Naive thymus-derived CD4-positive, alpha-beta T cell (primary cell): ENCODE results near the gene WDR35. TPM values are rescaled to one million over a fixed set of nuclear protein-coding genes. Genes with fewer than 3 reads are reported as not detected.

Experiments
- ATAC-seq: fragments of 150-1000 bp; cut with Tn5 transposase; 2 replicates; pipeline ENCODE4 v1.10.0; 2021; ENCODE audit warnings: mild to moderate bottlenecking, moderate library complexity
- CTCF ChIA-PET: fragments of 350-600 bp; sonication (Branson Sonifier 250); formaldehyde crosslinking; loops from one replicate; lab custom pipeline; 2021; ENCODE audit warnings: antibody characterized with exemption; lab: Charles Lee
- POLR2A ChIA-PET: fragments of 350-600 bp; sonication (Branson Sonifier 250); formaldehyde crosslinking; loops from one replicate; lab custom pipeline; 2021; ENCODE audit warnings: antibody characterized with exemption, inconsistent platforms; lab: Charles Lee
- DNase-seq, 9 donors: peaks; one replicate each; pipeline versions ENCODE4 v3.0.0 to v3.0.0-alpha.2; 2020 to 2022; ENCODE audit warnings: mixed read lengths in 1 of 9
- H3K27ac ChIP-seq: one replicate; pipeline ENCODE4 v1.7.0; 2013; ENCODE audit warnings: mild to moderate bottlenecking, low read depth, low read length, moderate library complexity
- H3K27me3 ChIP-seq, 2 donors: one replicate each; pipeline ENCODE4 v1.7.0; 2013; ENCODE audit warnings: low read length in 2 of 2, mild to moderate bottlenecking in 2 of 2, moderate library complexity in 2 of 2; ENCODE audit not compliant: control insufficient read depth in 2 of 2, insufficient read depth in 2 of 2
- H3K36me3 ChIP-seq, 3 experiments: 1 replicate in 2 of 3; 2 replicates in 1 of 3; pipeline ENCODE4 v1.7.0; 2013; ENCODE audit warnings: low read length in 3 of 3, mild to moderate bottlenecking in 3 of 3, moderate library complexity in 1 of 3; ENCODE audit not compliant: insufficient read depth in 3 of 3, control insufficient read depth in 2 of 3
- H3K4me1 ChIP-seq, 2 donors: one replicate each; pipeline ENCODE4 v1.7.0; 2013; ENCODE audit warnings: low read length in 2 of 2, mild to moderate bottlenecking in 2 of 2, moderate library complexity in 1 of 2; ENCODE audit not compliant: control insufficient read depth in 2 of 2, insufficient read depth in 2 of 2
- H3K4me3 ChIP-seq: 2 replicates; pipeline ENCODE4 v1.7.0; 2013; ENCODE audit warnings: mild to moderate bottlenecking, low read length
- H3K9me3 ChIP-seq, 3 experiments: 1 replicate in 2 of 3; 2 replicates in 1 of 3; pipeline ENCODE4 v1.7.0; 2013; ENCODE audit warnings: low read length in 3 of 3; ENCODE audit not compliant: control insufficient read depth in 2 of 3
- H3K27ac Mint-ChIP-seq, 9 donors: one replicate each; pipeline ENCODE4 v1.8.0; 2020 to 2022; ENCODE audit warnings: mixed read lengths in 9 of 9, mild to moderate bottlenecking in 8 of 9, moderate library complexity in 5 of 9, inconsistent platforms in 2 of 9
- H3K27me3 Mint-ChIP-seq, 5 donors: one replicate each; pipeline ENCODE4 v1.8.0; 2021 to 2022; ENCODE audit warnings: mixed read lengths in 5 of 5, mild to moderate bottlenecking in 1 of 5
- H3K36me3 Mint-ChIP-seq, 5 donors: one replicate each; pipeline ENCODE4 v1.8.0; 2020 to 2022; ENCODE audit warnings: mixed read lengths in 5 of 5, mild to moderate bottlenecking in 3 of 5, inconsistent platforms in 1 of 5
- H3K4me1 Mint-ChIP-seq, 7 donors: one replicate each; pipeline ENCODE4 v1.8.0; 2020 to 2022; ENCODE audit warnings: mixed read lengths in 7 of 7, mild to moderate bottlenecking in 3 of 7, inconsistent platforms in 1 of 7
- H3K4me3 Mint-ChIP-seq, 10 donors: one replicate each; pipeline ENCODE4 v1.8.0; 2020 to 2022; ENCODE audit warnings: mild to moderate bottlenecking in 10 of 10, mixed read lengths in 10 of 10, moderate library complexity in 6 of 10, inconsistent platforms in 2 of 10
- H3K9me3 Mint-ChIP-seq, 11 donors: one replicate each; pipeline ENCODE4 v1.8.0; 2020 to 2022; ENCODE audit warnings: mixed read lengths in 11 of 11, mild to moderate bottlenecking in 4 of 11, inconsistent platforms in 1 of 11, moderate library complexity in 1 of 11
- intact Hi-C, 2 donors: fragments of 100-400 bp; cut with micrococcal nuclease; formaldehyde crosslinking; loops; one replicate each; pipeline ENCODE4 v1.15.1; 2023
- polyA plus RNA-seq, 2 donors: library from polyadenylated mRNA; unstranded; fragments of 300-500 nt; fragmentation: Illumina TruSeq; gene quantifications; one replicate each; pipeline ENCODE4 v1.2.3, GENCODE V29; 2021
- total RNA-seq, 6 experiments: library from RNA in 5 of 6; stranded (reverse) in 5 of 6; gene quantifications; 1 replicate in 5 of 6; 2 replicates in 1 of 6; pipeline ENCODE4 v1.2.3 and lab custom pipeline; 2021 to 2026

WDR35 gene
- total and polyA plus RNA-seq, 7 experiments from 2014 or later: 1.5 to 6.0 (median 3.5) TPM

GRCh38 chr2:19888831-19889230, 101.1 kb downstream of the WDR35 start:
- Histone ChIP-seq H3K4me3 (no peak overlapping the region), H3K27me3 (no peaks in the 10 kb centered on the region), H3K4me1 (no peaks in the 10 kb centered on the region), H3K9me3 (no peaks in the 10 kb centered on the region), H3K36me3 (no peaks in the 10 kb centered on the region), H3K27ac (no peak overlapping the region)
- DNase-seq: no peak
- peak overlapping the region in 1 of 9 donors; percentile 40 for H3K27ac Mint-ChIP-seq
- ChIA-PET CTCF (no interaction called here), POLR2A (no interaction called here)
- peaks cover 12 to 24% (median 18%) of the 10 kb centered on the region in 7 donors for H3K4me1 Mint-ChIP-seq
- intact Hi-C loops: no loop called here
- H3K36me3 Mint-ChIP-seq: peaks cover 0 to 16% (median 11%) of the 10 kb centered on the region in 5 donors
- H3K27me3 Mint-ChIP-seq: no peaks in the 10 kb centered on the region
- ATAC-seq: no peak
- peaks cover 0 to 3% (median 0%) of the 10 kb centered on the region in 11 donors for H3K9me3 Mint-ChIP-seq
- H3K4me3 Mint-ChIP-seq: no peak overlapping the region

GRCh38 chr2:19887510-19887909, 102.4 kb downstream of the WDR35 start:
- ATAC-seq (no peak), DNase-seq (no peak)
- peaks cover 0 to 3% (median 0%) of the 10 kb centered on the region in 11 donors for H3K9me3 Mint-ChIP-seq
- Histone ChIP-seq H3K4me3 (no peak overlapping the region), H3K27ac (no peak overlapping the region), H3K9me3 (no peaks in the 10 kb centered on the region), H3K27me3 (no peaks in the 10 kb centered on the region), H3K36me3 (no peaks in the 10 kb centered on the region), H3K4me1 (no peaks in the 10 kb centered on the region)
- H3K36me3 Mint-ChIP-seq: peaks cover 0 to 14% (median 6%) of the 10 kb centered on the region in 5 donors
- POLR2A ChIA-PET: interaction anchor here (0.8 to 0.9 kb wide), 2 partner anchors 10 to 18 kb away, joined by 3 read pairs; no protein-coding TSS in a partner anchor
- no peaks in the 10 kb centered on the region for H3K27me3 Mint-ChIP-seq
- H3K4me3 Mint-ChIP-seq: no peak overlapping the region
- H3K27ac Mint-ChIP-seq: no peak overlapping the region
- CTCF ChIA-PET: no interaction called here
- peaks cover 7 to 18% (median 13%) of the 10 kb centered on the region in 7 donors for H3K4me1 Mint-ChIP-seq
- intact Hi-C loops: no loop called here

- DNase-seq (no peak), ATAC-seq (no peak)
- Mint-ChIP-seq H3K36me3 (peaks cover 0 to 11% (median 0%) of the 10 kb centered on the region in 5 donors), H3K4me3 (no peak overlapping the region), H3K27ac (no peak overlapping the region), H3K9me3 (peaks cover 0 to 3% (median 0%) of the 10 kb centered on the region in 11 donors), H3K27me3 (no peaks in the 10 kb centered on the region), H3K4me1 (peaks cover 0 to 10% (median 6%) of the 10 kb centered on the region in 7 donors)
- POLR2A ChIA-PET: interaction anchor here (0.9 kb wide), 1 partner anchor 17 kb away, joined by 3 read pairs; no protein-coding TSS in a partner anchor
- Histone ChIP-seq H3K4me3 (no peak overlapping the region), H3K9me3 (no peaks in the 10 kb centered on the region), H3K27ac (no peak overlapping the region), H3K4me1 (no peaks in the 10 kb centered on the region), H3K36me3 (no peaks in the 10 kb centered on the region), H3K27me3 (no peaks in the 10 kb centered on the region)
- CTCF ChIA-PET: no interaction called here
- intact Hi-C loops: no loop called here
These were observed 103.6 kb downstream of the WDR35 start for GRCh38 chr2:19886261-19886660.

GRCh38 chr2:19885791-19886190, 104.1 kb downstream of the WDR35 start:
- intact Hi-C loops: no loop called here
- Histone ChIP-seq H3K36me3 (no peaks in the 10 kb centered on the region), H3K4me3 (no peak overlapping the region), H3K4me1 (no peaks in the 10 kb centered on the region), H3K27ac (no peak overlapping the region), H3K9me3 (no peaks in the 10 kb centered on the region), H3K27me3 (no peaks in the 10 kb centered on the region)
- Mint-ChIP-seq H3K36me3 (peaks cover 0 to 14% (median 0%) of the 10 kb centered on the region in 5 donors), H3K27ac (no peak overlapping the region), H3K4me1 (peaks cover 0 to 10% (median 6%) of the 10 kb centered on the region in 7 donors), H3K27me3 (no peaks in the 10 kb centered on the region), H3K9me3 (peaks cover 0 to 3% (median 0%) of the 10 kb centered on the region in 11 donors), H3K4me3 (no peak overlapping the region)
- ChIA-PET POLR2A (no interaction called here), CTCF (no interaction called here)
- ATAC-seq (no peak), DNase-seq (no peak)

- no peaks in the 10 kb centered on the region for H3K27me3 Mint-ChIP-seq
- Histone ChIP-seq H3K36me3 (no peaks in the 10 kb centered on the region), H3K9me3 (no peaks in the 10 kb centered on the region), H3K27me3 (no peaks in the 10 kb centered on the region), H3K4me3 (no peak overlapping the region), H3K27ac (no peak overlapping the region), H3K4me1 (no peaks in the 10 kb centered on the region)
- intact Hi-C loops: no loop called here
- H3K4me1 Mint-ChIP-seq: peaks cover 0 to 2% (median 0%) of the 10 kb centered on the region in 7 donors
- no peak for DNase-seq
- CTCF ChIA-PET: no interaction called here
- H3K36me3 Mint-ChIP-seq: peaks cover 5 to 25% (median 11%) of the 10 kb centered on the region in 5 donors
- H3K4me3 Mint-ChIP-seq: no peak overlapping the region
- H3K9me3 Mint-ChIP-seq: peaks cover 0 to 3% (median 0%) of the 10 kb centered on the region in 11 donors
- POLR2A ChIA-PET: no interaction called here
- no peak for ATAC-seq
- peak overlapping the region in 5 of 9 donors; percentile 2 to 72 (median 41) for H3K27ac Mint-ChIP-seq
These were observed 105.8 kb downstream of the WDR35 start for GRCh38 chr2:19883971-19884720.

GRCh38 chr2:19883486-19883885, 106.4 kb downstream of the WDR35 start:
- H3K27me3 Mint-ChIP-seq: no peaks in the 10 kb centered on the region
- H3K4me1 Mint-ChIP-seq: peaks cover 0 to 2% (median 0%) of the 10 kb centered on the region in 7 donors
- ATAC-seq (no peak), DNase-seq (no peak)
- H3K27ac Mint-ChIP-seq: peak overlapping the region in 1 of 9 donors; percentile 2
- POLR2A ChIA-PET: no interaction called here
- no peaks in the 10 kb centered on the region for H3K27me3 ChIP-seq
- H3K4me1 ChIP-seq: no peaks in the 10 kb centered on the region
- no peak overlapping the region for H3K27ac ChIP-seq
- H3K9me3 Mint-ChIP-seq: peaks cover 0 to 3% (median 0%) of the 10 kb centered on the region in 11 donors
- peaks cover 6 to 28% (median 12%) of the 10 kb centered on the region in 5 donors for H3K36me3 Mint-ChIP-seq
- H3K4me3 ChIP-seq: no peak overlapping the region
- H3K4me3 Mint-ChIP-seq: no peak overlapping the region
- intact Hi-C loops: no loop called here
- CTCF ChIA-PET: no interaction called here
- H3K9me3 ChIP-seq: no peaks in the 10 kb centered on the region
- peaks cover 0 to 6% (median 0%) of the 10 kb centered on the region in 3 experiments for H3K36me3 ChIP-seq
